Raji (cell line): ENCODE data around the gene ZCCHC17.

ENCODE experiments used
- POLR2A ChIP-seq: IDR thresholded peaks from 2 replicates; pipeline ENCODE4 v1.6.1; 2011; ENCODE audit warnings: low read depth, low read length, control low read depth; ENCODE audit not compliant: insufficient read depth

Gene ZCCHC17

GRCh38 chr1:31356427-31356826 is 59.6 kb downstream of the ZCCHC17 start:
- TF ChIP-seq POLR2A = no peak

- TF ChIP-seq POLR2A = no peak
Measured at GRCh38 chr1:31361607-31362006, 64.8 kb downstream of the ZCCHC17 start.

- TF ChIP-seq POLR2A = no peak
Measured at GRCh38 chr1:31362032-31362431, 65.2 kb downstream of the ZCCHC17 start.

- TF ChIP-seq POLR2A = no peak
Measured at GRCh38 chr1:31364561-31365250, 67.9 kb downstream of the ZCCHC17 start.

DNA sequence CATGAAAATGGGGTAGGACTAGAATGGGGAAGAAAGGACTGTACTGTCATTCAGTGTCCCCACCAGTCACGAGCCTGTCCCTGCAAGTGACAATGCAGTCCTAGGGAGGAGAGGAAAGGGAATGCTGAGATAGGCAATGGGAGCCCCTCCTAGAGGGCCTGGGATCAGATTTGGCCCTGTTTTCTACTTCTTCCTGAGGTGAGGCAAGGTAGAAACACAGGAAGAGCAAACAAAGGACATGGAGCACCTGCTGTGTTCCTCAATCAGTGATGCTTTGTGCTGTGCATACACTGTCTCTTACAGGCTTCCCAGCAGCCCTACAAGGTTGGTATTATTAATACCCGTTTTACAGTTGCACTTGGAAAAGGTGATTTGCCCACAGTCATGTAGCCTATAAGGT is 70.0 kb downstream of the ZCCHC17 start:
- TF ChIP-seq POLR2A = no peak

GRCh38 chr1:31368611-31369107 is 71.8 kb downstream of the ZCCHC17 start:
- no peak for TF ChIP-seq POLR2A

- no peak for TF ChIP-seq POLR2A
Measured at GRCh38 chr1:31370021-31370420, 73.2 kb downstream of the ZCCHC17 start.

- TF ChIP-seq POLR2A = no peak
Measured at GRCh38 chr1:31370565-31370964, 73.7 kb downstream of the ZCCHC17 start.

DNA sequence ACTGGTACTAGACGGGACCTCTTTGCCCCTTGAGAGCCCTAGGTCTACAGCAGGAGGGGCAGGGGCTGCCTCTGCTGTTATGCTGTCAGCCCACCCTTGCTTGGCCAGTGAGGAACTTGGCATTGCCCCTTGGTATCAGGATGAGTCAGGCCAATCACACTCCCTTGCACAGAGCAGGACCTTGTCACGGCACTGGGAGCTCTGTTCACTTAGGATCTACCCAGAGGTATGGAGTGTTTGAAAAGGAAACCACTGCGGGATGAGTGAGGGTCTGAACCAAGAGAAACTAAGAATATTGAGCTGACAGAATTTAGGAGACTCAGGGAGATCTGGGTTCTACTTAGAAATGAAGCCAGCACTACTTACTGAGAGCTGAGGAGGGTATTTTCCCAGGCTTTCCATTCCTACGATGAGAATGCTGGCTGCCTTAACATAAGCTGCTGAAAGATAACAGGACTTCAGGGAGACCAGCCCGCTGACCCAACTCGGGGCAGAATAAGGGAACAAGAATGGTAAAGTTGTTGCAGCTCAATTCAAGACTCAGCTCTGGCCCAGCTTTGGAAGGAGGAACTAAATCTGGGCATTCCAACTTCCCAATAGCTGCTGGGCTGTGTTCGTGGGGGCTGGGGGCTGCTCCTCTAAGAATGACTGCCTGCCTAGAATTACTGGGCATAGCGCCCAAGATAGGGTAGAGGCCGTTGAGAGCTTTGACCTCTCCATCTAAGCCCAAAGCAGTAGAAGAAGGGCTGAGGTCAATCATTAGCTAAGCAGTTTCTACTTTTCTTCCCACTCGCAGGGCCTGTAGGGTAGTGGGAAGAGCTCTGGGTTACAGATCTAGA is 74.5 kb downstream of the ZCCHC17 start:
- no peak for TF ChIP-seq POLR2A

GRCh38 chr1:31372051-31372450 is 75.2 kb downstream of the ZCCHC17 start:
- TF ChIP-seq POLR2A = no peak

DNA sequence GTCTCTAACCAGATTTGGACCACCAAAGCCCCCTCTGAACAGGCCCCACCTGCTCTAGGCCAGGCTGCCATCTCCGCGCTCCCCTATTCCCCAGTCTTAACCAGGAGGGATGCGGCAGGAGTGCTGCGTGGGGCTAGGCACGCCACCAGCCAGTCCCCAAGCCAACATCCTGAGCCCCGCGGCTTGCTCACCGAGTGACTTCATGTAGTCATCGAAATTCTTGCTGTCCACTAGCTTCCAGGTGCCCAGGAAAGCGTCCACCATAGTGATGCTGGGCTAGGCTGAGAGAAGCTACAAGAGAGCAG is 75.9 kb downstream of the ZCCHC17 start:
- TF ChIP-seq POLR2A = no peak

- no peak for TF ChIP-seq POLR2A
Measured at GRCh38 chr1:31373056-31373896, 76.4 kb downstream of the ZCCHC17 start, which contains the start of gene FABP3. Gene FABP3, minus strand, starts transcription at chr1:31373076. Its CDS starts 62 bp downstream, at chr1:31373014.

DNA sequence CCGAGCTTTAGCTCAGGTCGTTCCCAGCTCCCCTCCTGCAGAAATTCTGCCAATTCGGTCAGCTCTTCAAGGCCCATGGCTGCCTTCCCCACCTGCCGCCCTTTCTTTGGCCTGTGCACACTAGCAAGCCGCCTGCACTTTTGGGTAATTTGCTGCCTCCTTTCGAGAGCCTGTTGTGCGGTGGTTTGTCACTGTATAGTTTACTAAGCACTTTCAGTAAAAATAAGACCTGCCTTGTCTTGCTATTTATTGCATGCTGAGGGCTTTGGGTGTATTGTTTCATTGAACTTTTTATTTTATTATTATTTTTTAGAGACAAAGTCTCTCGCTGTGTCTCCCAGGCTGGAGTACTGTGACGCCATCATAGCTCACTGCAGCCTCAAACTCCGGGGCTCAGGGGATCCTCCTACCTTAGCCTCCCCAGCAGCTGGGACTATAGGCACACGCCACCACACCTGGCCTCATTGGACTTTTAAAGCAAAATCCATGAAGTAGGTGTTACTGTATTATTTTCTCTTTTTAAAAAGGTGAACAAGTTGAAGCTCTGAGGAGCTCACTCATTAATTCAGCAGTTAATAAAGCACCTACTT is 77.2 kb downstream of the ZCCHC17 start:
- TF ChIP-seq POLR2A = no peak

GRCh38 chr1:31374511-31375196 is 77.8 kb downstream of the ZCCHC17 start:
- TF ChIP-seq POLR2A = no peak
